Endothelial cell of umbilical vein (primary cell): Measurements from ENCODE around the gene CDH9. TPM values are rescaled to one million over a fixed set of nuclear protein-coding genes. Genes with fewer than 3 reads are reported as not detected.

Experiments
- BruUV-seq: library from RNA; stranded (reverse); fragments of 400-500 nt; replicated peaks from 2 replicates; lab custom pipeline; 2021; lab: Mats Ljungman, UMichigan
- CTCF ChIA-PET: fragments of 300-600, 350-600 bp; sonication (Branson Sonifier 250); formaldehyde crosslinking; loops from one replicate; lab custom pipeline; 2021; ENCODE audit warnings: antibody characterized with exemption, inconsistent platforms; lab: Charles Lee
- POLR2A ChIA-PET: fragments of 300-600, 350-600 bp; sonication (Branson Sonifier 250); formaldehyde crosslinking; loops from one replicate; lab custom pipeline; 2021; ENCODE audit warnings: antibody characterized with exemption, inconsistent platforms; lab: Charles Lee
- DNase-seq: peaks from one replicate; pipeline ENCODE4 v3.0.0-alpha.2; 2011; ENCODE audit warnings: low read depth, low spot score
- FAIRE-seq: peaks from 2 replicates; lab custom pipeline; 2011; peaks lifted over from hg19 to GRCh38; lab: Jason Lieb, UNC
- H2AFZ ChIP-seq: 2 replicates; pipeline ENCODE4 v1.6.0; 2012; ENCODE audit warnings: low read depth, low read length, control low read depth, inconsistent platforms
- H3K27ac ChIP-seq: 2 replicates; pipeline ENCODE4 v1.5.1; 2011; ENCODE audit warnings: low read depth, mild to moderate bottlenecking, control low read depth, low read length, moderate library complexity; ENCODE audit not compliant: insufficient read depth
- H3K27me3 ChIP-seq, 2 experiments: 2 replicates each; pipeline versions ENCODE4 v1.6.0 to v1.6.1; 2011; ENCODE audit warnings: low read length in 2 of 2, mixed read lengths in 1 of 2; ENCODE audit not compliant: control insufficient read depth in 2 of 2, insufficient read depth in 2 of 2
- H3K36me3 ChIP-seq, 2 experiments: 2 replicates in 1 of 2; 3 replicates in 1 of 2; pipeline ENCODE4 v1.5.1; 2011; ENCODE audit warnings: low read length in 2 of 2, mild to moderate bottlenecking in 1 of 2, moderate library complexity in 1 of 2; ENCODE audit not compliant: control insufficient read depth in 2 of 2, insufficient read depth in 2 of 2; ENCODE audit errors: extremely low read depth in 1 of 2
- H3K4me1 ChIP-seq: 3 replicates; pipeline ENCODE4 v1.5.1; 2011; ENCODE audit warnings: mild to moderate bottlenecking, low read length; ENCODE audit not compliant: control insufficient read depth, insufficient read depth; ENCODE audit errors: extremely low read depth
- H3K4me2 ChIP-seq: 2 replicates; pipeline ENCODE4 v1.6.1; 2011; ENCODE audit warnings: low read length, control low read depth, mixed read lengths; ENCODE audit not compliant: insufficient read depth
- H3K4me3 ChIP-seq, 3 experiments: fragments of 200-600 bp in 1 of 3; sonication (generic), shearing (Covaris generic) in 1 of 3; replicated peaks in 1 of 3; 2 replicates each; pipeline ENCODE4 v1.5.1; 2011 to 2016; ENCODE audit warnings: control low read depth in 3 of 3, low read length in 3 of 3, mild to moderate bottlenecking in 2 of 3, inconsistent platforms in 1 of 3, low read depth in 1 of 3, moderate library complexity in 1 of 3; ENCODE audit not compliant: insufficient read depth in 1 of 3
- H3K79me2 ChIP-seq: 2 replicates; pipeline ENCODE4 v1.6.0; 2012; ENCODE audit warnings: low read length, inconsistent platforms; ENCODE audit not compliant: control insufficient read depth, insufficient read depth
- H3K9ac ChIP-seq: replicated peaks from 2 replicates; pipeline ENCODE3; 2011; ENCODE audit warnings: low read length, control low read depth; ENCODE audit not compliant: insufficient read depth; ENCODE audit errors: extremely low read depth
- H3K9me1 ChIP-seq: replicated peaks from 3 replicates; pipeline ENCODE4 v1.6.0; 2011; ENCODE audit warnings: mild to moderate bottlenecking, low read length; ENCODE audit not compliant: control insufficient read depth, insufficient read depth; ENCODE audit errors: extremely low read depth
- H3K9me3 ChIP-seq: replicated peaks from 2 replicates; pipeline ENCODE4 v1.5.1; 2012; ENCODE audit warnings: low read length, inconsistent platforms; ENCODE audit not compliant: control insufficient read depth, insufficient read depth
- H4K20me1 ChIP-seq: replicated peaks from 2 replicates; pipeline ENCODE3; 2011; ENCODE audit warnings: mild to moderate bottlenecking, low read length; ENCODE audit not compliant: control insufficient read depth, insufficient read depth; ENCODE audit errors: extremely low read depth
- CTCF ChIP-seq, 2 donors: IDR thresholded peaks; 1 replicate in 1 of 2; 2 replicates in 1 of 2; pipeline ENCODE4 v1.5.1; 2011; ENCODE audit warnings: low read length in 2 of 2, mild to moderate bottlenecking in 2 of 2, moderate library complexity in 2 of 2, control low read depth in 1 of 2, inconsistent platforms in 1 of 2, low read depth in 1 of 2; ENCODE audit not compliant: insufficient read depth in 1 of 2; ENCODE audit errors: extremely low read depth in 1 of 2
- EZH2 ChIP-seq: IDR thresholded peaks from 2 replicates; pipeline ENCODE4 v1.6.1; 2012; ENCODE audit warnings: borderline replicate concordance, low read depth, mild to moderate bottlenecking, moderate library complexity, low read length, inconsistent platforms; ENCODE audit not compliant: severe bottlenecking
- FOS ChIP-seq: IDR thresholded peaks from 2 replicates; pipeline ENCODE4 v1.6.1; 2011; ENCODE audit warnings: mild to moderate bottlenecking, low read length, moderate library complexity, borderline replicate concordance; ENCODE audit not compliant: insufficient read depth
- GATA2 ChIP-seq: IDR thresholded peaks from 2 replicates; pipeline ENCODE4 v1.7.0; 2011; ENCODE audit warnings: low read depth, mild to moderate bottlenecking, moderate library complexity, mixed read lengths, low read length; ENCODE audit not compliant: insufficient read length, insufficient read depth
- JUN ChIP-seq: IDR thresholded peaks from 2 replicates; pipeline ENCODE4 v1.6.1; 2011; ENCODE audit warnings: borderline replicate concordance, low read depth; ENCODE audit not compliant: insufficient read length, insufficient read depth
- MAX ChIP-seq: IDR thresholded peaks from 2 replicates; pipeline ENCODE4 v1.6.1; 2011; ENCODE audit not compliant: insufficient read depth, insufficient read length
- MYC ChIP-seq: IDR thresholded peaks from one replicate; pipeline ENCODE4 v1.6.1; 2011; ENCODE audit warnings: mild to moderate bottlenecking, low read depth, low read length
- POLR2A ChIP-seq: IDR thresholded peaks from 2 replicates; pipeline ENCODE4 v1.6.1; 2012; ENCODE audit warnings: low read depth, mild to moderate bottlenecking, control low read depth, low read length
- POLR2AphosphoS5 ChIP-seq: IDR thresholded peaks from 2 replicates; pipeline ENCODE4 v1.6.1; 2012; ENCODE audit warnings: low read depth, mild to moderate bottlenecking, control low read depth, low read length, moderate library complexity; ENCODE audit not compliant: insufficient read depth
- dilution Hi-C: fragments of 300-500 bp; cut with MboI; formaldehyde crosslinking; loops from one replicate; pipeline ENCODE4 v1.15.0; 2019; ENCODE audit warnings: low sequenced_read_pairs; ENCODE audit not compliant: extremely low pct_ligation_motif_present
- intact Hi-C: fragments of 100-400 bp; cut with micrococcal nuclease; formaldehyde crosslinking; loops from one replicate; pipeline ENCODE4 v1.10.0; 2022
- polyA plus RNA-seq, 4 experiments: library from polyadenylated mRNA; depleted of rRNA in 3 of 4; stranded (reverse) in 3 of 4; unstranded in 1 of 4; fragments of >200 nt; gene quantifications; 2 replicates each; pipeline versions ENCODE4 v1.2.1 to v1.2.3, GENCODE V29; 2011 to 2012; ENCODE audit warnings: missing spikeins in 1 of 4
- total RNA-seq: library from RNA; stranded (reverse); gene quantifications from 2 replicates; pipeline ENCODE4 v1.2.3, GENCODE V29; 2021

Gene CDH9
- total and polyA plus RNA-seq, 2 donors (not counting 3 experiments of a cell fraction or from before 2014, with no cell fraction given): not detected

GRCh38 chr5:26877154-26877553 is 161.2 kb downstream of the CDH9 start:
- ChIA-PET POLR2A (no interaction called here), CTCF (no interaction called here)
- no peak overlapping the region for H3K4me3 ChIP-seq
- BruUV-seq: no TSS peak
- no peak overlapping the region for H2AFZ ChIP-seq
- H3K27me3 ChIP-seq: no peaks in the 10 kb centered on the region
- intact Hi-C loops: no loop called here
- H3K9me1 ChIP-seq: no peaks in the 10 kb centered on the region
- DNase-seq (no peak), FAIRE-seq (no peak)
- no peaks in the 10 kb centered on the region for H3K36me3 ChIP-seq
- H3K4me2 ChIP-seq: no peak overlapping the region
- H4K20me1 ChIP-seq: no peaks in the 10 kb centered on the region
- H3K27ac ChIP-seq: no peak overlapping the region
- dilution Hi-C loops: no loop called here
- TF ChIP-seq EZH2 (no peak), POLR2A (no peak), CTCF (IDR thresholded peaks at IDR 0.05; ENCODE audit: extremely low read depth in 1 of 2, insufficient read depth in 1 of 2, low read depth in 1 of 2, low read length in 2 of 2) (no peak), GATA2 (no peak), JUN (no peak), MYC (no peak), MAX (no peak), POLR2AphosphoS5 (no peak), FOS (no peak)
- H3K9ac ChIP-seq: no peak overlapping the region
- H3K4me1 ChIP-seq: no peaks in the 10 kb centered on the region
- H3K9me3 ChIP-seq: peaks cover 5% of the 10 kb centered on the region
- no peaks in the 10 kb centered on the region for H3K79me2 ChIP-seq
